HCT116 (cell line): ENCODE measurements around the gene STX10. TPM values are rescaled to one million over a fixed set of nuclear protein-coding genes. Genes with fewer than 3 reads are reported as not detected.
A peak's percentile ranks its signal among the peaks of the same experiment; 100 is the strongest.

Source experiments
- ATAC-seq: fragments of 200-7000 bp; cut with Tn5 transposase; 2 replicates; pipeline ENCODE4 v1.9.1; 2020; ENCODE audit warnings: mild to moderate bottlenecking, moderate library complexity
- BruUV-seq: library from RNA; stranded (reverse); fragments of 400-500 nt; replicated peaks from 2 replicates; lab custom pipeline; 2021; lab: Mats Ljungman, UMichigan
- CTCF ChIA-PET: fragments of 300-600 bp; sonication (Branson Sonifier 250); formaldehyde crosslinking; loops from one replicate; lab custom pipeline; 2021; ENCODE audit warnings: antibody characterized with exemption; lab: Charles Lee
- POLR2A ChIA-PET: fragments of 300-600, 350-600 bp; sonication (Branson Sonifier 250); formaldehyde crosslinking; loops from one replicate; lab custom pipeline; 2021; ENCODE audit warnings: antibody characterized with exemption; lab: Charles Lee
- RAD21 ChIA-PET, 2 experiments: fragments of 300-600 bp; sonication (Branson Sonifier 250); formaldehyde crosslinking; loops; one replicate each; lab custom pipeline; 2023; ENCODE audit warnings: low total read pairs in 2 of 2; ENCODE audit not compliant: uncharacterized antibody in 2 of 2, unreplicated experiment in 2 of 2, low non-redundant PET in 1 of 2; lab: Charles Lee
- DNase-seq: peaks from one replicate; pipeline ENCODE4 v3.0.0-alpha.2; 2010; ENCODE audit warnings: low read depth, low spot score
- H2AFZ ChIP-seq: fragments of 200-600 bp; shearing (Covaris generic), sonication (generic); 2 replicates; pipeline ENCODE4 v1.6.1; 2017; ENCODE audit warnings: low read depth, mixed run types, mixed read lengths, antibody characterized with exemption, low read length; ENCODE audit not compliant: poor library complexity, severe bottlenecking
- H3K27ac ChIP-seq: 2 replicates; pipeline ENCODE4 v1.5.1; 2012; ENCODE audit warnings: low read depth, low read length
- H3K27me3 ChIP-seq: fragments of 200-600 bp; sonication (generic); 2 replicates; pipeline ENCODE4 v1.6.1; 2016; ENCODE audit warnings: mixed run types, low read length, mixed read lengths; ENCODE audit not compliant: insufficient read depth
- H3K36me3 ChIP-seq, 2 experiments: fragments of 200-500 bp in 1 of 2; fragments of 200-600 bp in 1 of 2; sonication (Bioruptor generic) in 1 of 2; sonication (generic) in 1 of 2; 2 replicates each; pipeline versions ENCODE4 v1.5.1 to v1.6.1; 2014 to 2016; ENCODE audit warnings: low read length in 2 of 2, inconsistent platforms in 1 of 2, mixed read lengths in 1 of 2, mixed run types in 1 of 2; ENCODE audit not compliant: insufficient read depth in 2 of 2, control insufficient read depth in 1 of 2
- H3K4me1 ChIP-seq, 2 experiments: fragments of 200-600 bp in 1 of 2; sonication (generic) in 1 of 2; 2 replicates each; pipeline versions ENCODE4 v1.5.1 to v1.6.1; 2012 to 2017; ENCODE audit warnings: low read length in 2 of 2, inconsistent platforms in 1 of 2, mild to moderate bottlenecking in 1 of 2, mixed read lengths in 1 of 2, mixed run types in 1 of 2, moderate library complexity in 1 of 2; ENCODE audit not compliant: insufficient read depth in 2 of 2, control insufficient read depth in 1 of 2
- H3K4me2 ChIP-seq: fragments of 200-600 bp; sonication (generic); 2 replicates; pipeline ENCODE4 v1.6.1; 2017; ENCODE audit warnings: mixed run types, low read length, mixed read lengths
- H3K4me3 ChIP-seq, 2 experiments: fragments of 200-600 bp in 1 of 2; sonication (generic) in 1 of 2; replicated peaks in 1 of 2; 2 replicates each; pipeline ENCODE4 v1.5.1; 2011 to 2016; ENCODE audit warnings: low read length in 2 of 2, control low read depth in 1 of 2, low read depth in 1 of 2, mild to moderate bottlenecking in 1 of 2, mixed read lengths in 1 of 2, mixed run types in 1 of 2
- H3K79me2 ChIP-seq: fragments of 200-600 bp; sonication (generic); 2 replicates; pipeline ENCODE4 v1.6.1; 2017; ENCODE audit warnings: mild to moderate bottlenecking, mixed run types, low read length, moderate library complexity, mixed read lengths; ENCODE audit not compliant: insufficient read depth
- H3K9ac ChIP-seq: fragments of 200-600 bp; sonication (generic); 2 replicates; pipeline ENCODE4 v1.6.1; 2016; ENCODE audit warnings: low read length, mixed read lengths
- H3K9me2 ChIP-seq: fragments of 200-600 bp; sonication (generic), shearing (Covaris generic); 2 replicates; pipeline ENCODE4 v1.6.1; 2017; ENCODE audit warnings: mixed run types, mild to moderate bottlenecking, moderate library complexity; ENCODE audit not compliant: insufficient read depth
- H3K9me3 ChIP-seq, 2 experiments: fragments of 200-500 bp in 1 of 2; fragments of 200-600 bp in 1 of 2; sonication (Bioruptor generic) in 1 of 2; sonication (generic) in 1 of 2; 2 replicates each; pipeline ENCODE4 v1.6.1; 2014 to 2017; ENCODE audit warnings: low read length in 2 of 2, mixed read lengths in 2 of 2, inconsistent platforms in 1 of 2, low read depth in 1 of 2, mild to moderate bottlenecking in 1 of 2, mixed run types in 1 of 2, moderate library complexity in 1 of 2; ENCODE audit not compliant: control insufficient read depth in 1 of 2, insufficient read depth in 1 of 2
- H4K20me1 ChIP-seq: fragments of 200-600 bp; sonication (generic), shearing (Covaris generic); 2 replicates; pipeline ENCODE4 v1.6.1; 2017; ENCODE audit warnings: mixed run types, mild to moderate bottlenecking, moderate library complexity; ENCODE audit not compliant: insufficient read depth
- CBX3 ChIP-seq: IDR thresholded peaks from 2 replicates; pipeline ENCODE4 v1.6.1; 2012; ENCODE audit warnings: low read depth
- EGR1 ChIP-seq: IDR thresholded peaks from 2 replicates; pipeline ENCODE4 v1.6.1; 2012; ENCODE audit warnings: low read depth
- ELF1 ChIP-seq: IDR thresholded peaks from 2 replicates; pipeline ENCODE4 v1.6.1; 2012; ENCODE audit warnings: low read depth, borderline replicate concordance
- EZH2 ChIP-seq: fragments of 200-600 bp; sonication (generic); IDR thresholded peaks from 2 replicates; pipeline ENCODE4 v1.6.1; 2017; ENCODE audit warnings: antibody characterized with exemption, mixed run types
- JUND ChIP-seq: IDR thresholded peaks from 2 replicates; pipeline ENCODE4 v1.6.1; 2012
- POLR2A ChIP-seq: IDR thresholded peaks from 2 replicates; pipeline ENCODE4 v1.7.0; 2011; ENCODE audit warnings: borderline replicate concordance; ENCODE audit not compliant: insufficient read depth, insufficient read length; ENCODE audit errors: extremely low read depth
- POLR2AphosphoS5 ChIP-seq: IDR thresholded peaks from 2 replicates; pipeline ENCODE4 v1.6.1; 2011; ENCODE audit warnings: mild to moderate bottlenecking, low read depth, low read length, moderate library complexity
- RAD21 ChIP-seq: IDR thresholded peaks from 2 replicates; pipeline ENCODE4 v1.6.1; 2012; ENCODE audit warnings: low read depth, mild to moderate bottlenecking
- SIN3A ChIP-seq: IDR thresholded peaks from 2 replicates; pipeline ENCODE4 v1.6.1; 2012; ENCODE audit warnings: low read depth
- SP1 ChIP-seq: IDR thresholded peaks from 2 replicates; pipeline ENCODE4 v1.6.1; 2012; ENCODE audit warnings: low read depth
- SRF ChIP-seq: IDR thresholded peaks from 2 replicates; pipeline ENCODE4 v1.6.1; 2012; ENCODE audit warnings: low read depth
- TCF7L2 ChIP-seq: IDR thresholded peaks from 2 replicates; pipeline ENCODE4 v1.7.0; 2011; ENCODE audit warnings: borderline replicate concordance, inconsistent platforms; ENCODE audit not compliant: insufficient read depth, insufficient read length; ENCODE audit errors: extremely low read depth
- YY1 ChIP-seq: IDR thresholded peaks from 2 replicates; pipeline ENCODE4 v1.6.1; 2011; ENCODE audit warnings: low read length, low read depth, moderate library complexity, mild to moderate bottlenecking; ENCODE audit not compliant: insufficient replicate concordance; ENCODE audit errors: extremely low read depth
- ZFX ChIP-seq: fragments of 450-650 bp; IDR thresholded peaks from 2 replicates; pipeline ENCODE4 v1.6.1; 2017
- ZNF274 ChIP-seq: fragments of 200-500 bp; sonication (Bioruptor generic); IDR thresholded peaks from 2 replicates; pipeline ENCODE4 v1.6.1; 2014; ENCODE audit warnings: mild to moderate bottlenecking, low read depth, low read length, inconsistent platforms
- intact Hi-C: fragments of 100-400 bp; cut with micrococcal nuclease; formaldehyde crosslinking; loops from 2 replicates; pipeline ENCODE4 v1.10.0; 2022
- total RNA-seq: library from RNA; stranded (reverse); gene quantifications from one replicate; pipeline ENCODE4 v1.2.1, GENCODE V29; 2021; ENCODE audit not compliant: unreplicated experiment
- TF ChIP-seq, protein P1 (sequence below): IDR thresholded peaks from 2 replicates; pipeline ENCODE4 v1.6.1; 2012
- TF ChIP-seq, protein P2 (sequence below): IDR thresholded peaks from 2 replicates; pipeline ENCODE4 v1.6.1; 2011; ENCODE audit warnings: mild to moderate bottlenecking, low read length, moderate library complexity; ENCODE audit not compliant: insufficient replicate concordance; ENCODE audit errors: extremely low read depth
- TF ChIP-seq, protein P3 (sequence below): IDR thresholded peaks from 2 replicates; pipeline ENCODE4 v1.6.1; 2012
- TF ChIP-seq, protein P4 (sequence below), 3 experiments: fragments of 200-600 bp in 1 of 3; sonication (generic) in 1 of 3; IDR thresholded peaks in 2 of 3; conservative IDR thresholded peaks in 1 of 3; 2 replicates each; pipeline ENCODE4 v1.5.1; 2012 to 2017; ENCODE audit warnings: low read depth in 2 of 3, low read length in 2 of 3, antibody characterized with exemption in 1 of 3, borderline replicate concordance in 1 of 3, control low read depth in 1 of 3, mild to moderate bottlenecking in 1 of 3, mixed read lengths in 1 of 3, mixed run types in 1 of 3, moderate library complexity in 1 of 3; ENCODE audit not compliant: insufficient read depth in 1 of 3

Gene STX10
- total RNA-seq, 1 experiment from 2014 or later, result 149 TPM

DNA sequence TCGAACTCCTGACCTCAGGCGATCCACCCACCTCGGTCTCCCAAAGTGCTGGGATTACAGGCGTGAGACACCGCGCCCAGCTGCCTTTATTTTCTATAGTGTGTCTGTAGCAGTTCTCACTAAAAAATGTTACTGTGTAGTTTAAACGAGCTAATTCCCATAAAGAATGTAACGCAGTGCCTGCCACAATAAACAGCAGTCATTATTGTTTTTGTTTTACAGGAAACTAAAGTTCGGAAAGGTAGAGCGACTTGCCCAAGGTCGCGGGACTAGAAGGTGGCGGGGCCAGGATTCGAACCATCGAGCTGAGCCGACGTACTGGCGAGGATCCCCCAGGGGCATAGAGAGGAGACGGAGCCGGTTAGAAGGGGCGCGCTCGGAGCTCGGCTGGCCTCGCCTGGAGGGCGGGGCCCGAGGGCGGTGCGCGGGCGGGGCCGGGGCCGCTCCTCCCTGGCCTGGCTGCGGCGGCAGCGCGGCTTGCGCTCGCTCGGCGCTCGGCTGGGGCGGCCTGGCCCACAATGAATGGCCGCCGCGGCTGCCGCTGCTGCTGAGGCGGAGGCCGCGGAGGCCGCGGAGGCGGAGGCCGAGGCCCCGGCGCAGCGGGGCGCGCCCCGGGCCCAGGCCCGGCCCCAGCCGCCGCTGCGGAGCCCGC, 32.3 kb downstream of the STX10 start, which contains the start of gene NACC1:
TSS of gene NACC1 (plus strand) at position 493 of the 652 bp plus-strand sequence. CDS start 16,944 bp downstream, outside the sequence.
- ATAC-seq, result peak; percentile 87
- Histone ChIP-seq H3K36me3 (peaks cover 10 to 36% of the 10 kb centered on the region in 2 experiments; a peak in 3 of 4 replicates), H3K4me1 (peaks cover 21 to 43% of the 10 kb centered on the region in 2 experiments; a peak in 3 of 4 replicates), H3K27me3 (no peaks in the 10 kb centered on the region), H3K4me3 (peak within 1 kb of the TSS; percentile 97 to 98), H3K9me2 (no peaks in the 10 kb centered on the region), H3K9me3 (no peaks in the 10 kb centered on the region), H3K27ac (peak within 1 kb of the TSS; percentile 100), H3K79me2 (peaks cover 85% of the 10 kb centered on the region), H4K20me1 (peaks cover 21% of the 10 kb centered on the region; the same call in 1 of the 2 replicates), H3K9ac (peak within 1 kb of the TSS; percentile 99), H3K4me2 (peak within 1 kb of the TSS; percentile 91), H2AFZ (no peak within 1 kb of the TSS)
- CTCF ChIA-PET, result interaction anchor here (1.0 to 2.2 kb wide), 7 partner anchors 17 to 153 kb away, joined by 3 to 9 read pairs (median 4); no protein-coding TSS in a partner anchor
- RAD21 ChIA-PET, result interaction anchor here in 1 of 2 experiments (0.7 to 0.8 kb wide), 2 partner anchors 28 to 150 kb away, joined by 3 to 6 read pairs; no protein-coding TSS in a partner anchor
- BruUV-seq, result no TSS peak
- peak; percentile 89 for DNase-seq
- intact Hi-C loops, result loop anchor here (2.0 to 5.0 kb wide), 2 partner anchors 33 to 144 kb away; partner anchors contain the start of genes IER2 and STX10
- POLR2A ChIA-PET, result interaction anchor here (0.8 to 1.8 kb wide), 4 partner anchors 35 to 152 kb away, joined by 3 to 16 read pairs (median 5); no protein-coding TSS in a partner anchor
- peak; percentile 90 for TF ChIP-seq YY1
- peak; percentile 62; the same call in 1 of the 2 replicates for TF ChIP-seq SRF
- TF ChIP-seq, protein P1, sequence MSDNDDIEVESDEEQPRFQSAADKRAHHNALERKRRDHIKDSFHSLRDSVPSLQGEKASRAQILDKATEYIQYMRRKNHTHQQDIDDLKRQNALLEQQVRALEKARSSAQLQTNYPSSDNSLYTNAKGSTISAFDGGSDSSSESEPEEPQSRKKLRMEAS, result peak; percentile 35; the same call in 1 of the 2 replicates
- TF ChIP-seq, protein P2, sequence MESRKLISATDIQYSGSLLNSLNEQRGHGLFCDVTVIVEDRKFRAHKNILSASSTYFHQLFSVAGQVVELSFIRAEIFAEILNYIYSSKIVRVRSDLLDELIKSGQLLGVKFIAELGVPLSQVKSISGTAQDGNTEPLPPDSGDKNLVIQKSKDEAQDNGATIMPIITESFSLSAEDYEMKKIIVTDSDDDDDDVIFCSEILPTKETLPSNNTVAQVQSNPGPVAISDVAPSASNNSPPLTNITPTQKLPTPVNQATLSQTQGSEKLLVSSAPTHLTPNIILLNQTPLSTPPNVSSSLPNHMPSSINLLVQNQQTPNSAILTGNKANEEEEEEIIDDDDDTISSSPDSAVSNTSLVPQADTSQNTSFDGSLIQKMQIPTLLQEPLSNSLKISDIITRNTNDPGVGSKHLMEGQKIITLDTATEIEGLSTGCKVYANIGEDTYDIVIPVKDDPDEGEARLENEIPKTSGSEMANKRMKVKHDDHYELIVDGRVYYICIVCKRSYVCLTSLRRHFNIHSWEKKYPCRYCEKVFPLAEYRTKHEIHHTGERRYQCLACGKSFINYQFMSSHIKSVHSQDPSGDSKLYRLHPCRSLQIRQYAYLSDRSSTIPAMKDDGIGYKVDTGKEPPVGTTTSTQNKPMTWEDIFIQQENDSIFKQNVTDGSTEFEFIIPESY, result peak; percentile 57
- TF ChIP-seq, protein P3, sequence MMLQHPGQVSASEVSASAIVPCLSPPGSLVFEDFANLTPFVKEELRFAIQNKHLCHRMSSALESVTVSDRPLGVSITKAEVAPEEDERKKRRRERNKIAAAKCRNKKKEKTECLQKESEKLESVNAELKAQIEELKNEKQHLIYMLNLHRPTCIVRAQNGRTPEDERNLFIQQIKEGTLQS, result no peak
- TF ChIP-seq ZNF274, result no peak
- no peak for TF ChIP-seq TCF7L2
- TF ChIP-seq SIN3A, result no peak
- TF ChIP-seq JUND, result no peak
- TF ChIP-seq CBX3, result no peak
- no peak for TF ChIP-seq EZH2
- TF ChIP-seq EGR1, result no peak; the same call in 1 of the 2 replicates
- TF ChIP-seq POLR2A, result no peak
- TF ChIP-seq ELF1, result no peak
- TF ChIP-seq POLR2AphosphoS5, result peak; percentile 53
- TF ChIP-seq ZFX, result no peak; the same call in 1 of the 2 replicates
- TF ChIP-seq, protein P4, sequence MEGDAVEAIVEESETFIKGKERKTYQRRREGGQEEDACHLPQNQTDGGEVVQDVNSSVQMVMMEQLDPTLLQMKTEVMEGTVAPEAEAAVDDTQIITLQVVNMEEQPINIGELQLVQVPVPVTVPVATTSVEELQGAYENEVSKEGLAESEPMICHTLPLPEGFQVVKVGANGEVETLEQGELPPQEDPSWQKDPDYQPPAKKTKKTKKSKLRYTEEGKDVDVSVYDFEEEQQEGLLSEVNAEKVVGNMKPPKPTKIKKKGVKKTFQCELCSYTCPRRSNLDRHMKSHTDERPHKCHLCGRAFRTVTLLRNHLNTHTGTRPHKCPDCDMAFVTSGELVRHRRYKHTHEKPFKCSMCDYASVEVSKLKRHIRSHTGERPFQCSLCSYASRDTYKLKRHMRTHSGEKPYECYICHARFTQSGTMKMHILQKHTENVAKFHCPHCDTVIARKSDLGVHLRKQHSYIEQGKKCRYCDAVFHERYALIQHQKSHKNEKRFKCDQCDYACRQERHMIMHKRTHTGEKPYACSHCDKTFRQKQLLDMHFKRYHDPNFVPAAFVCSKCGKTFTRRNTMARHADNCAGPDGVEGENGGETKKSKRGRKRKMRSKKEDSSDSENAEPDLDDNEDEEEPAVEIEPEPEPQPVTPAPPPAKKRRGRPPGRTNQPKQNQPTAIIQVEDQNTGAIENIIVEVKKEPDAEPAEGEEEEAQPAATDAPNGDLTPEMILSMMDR (IDR thresholded peaks at IDR 0.05 in 2 of 3, conservative IDR thresholded peaks at IDR 0.05 in 1 of 3; ENCODE audit: borderline replicate concordance in 1 of 3, insufficient read depth in 1 of 3, low read depth in 2 of 3, low read length in 2 of 3), result no peak
- TF ChIP-seq SP1, result peak; percentile 75
- TF ChIP-seq RAD21, result no peak
